GM18870 (cell line): Measurements from ENCODE around the gene SPTLC3.
"Not testable (repeated sequence)": the region's sequence is repeated elsewhere in the genome, so short reads cannot be mapped to it uniquely, and the experiment has no call there.

Experiments used
- ATAC-seq: cut with Tn5 transposase; IDR thresholded peaks from one replicate; pipeline ENCODE4 v1.9.1; 2021; ENCODE audit warnings: moderate library complexity; ENCODE audit not compliant: unreplicated experiment

Gene SPTLC3

DNA sequence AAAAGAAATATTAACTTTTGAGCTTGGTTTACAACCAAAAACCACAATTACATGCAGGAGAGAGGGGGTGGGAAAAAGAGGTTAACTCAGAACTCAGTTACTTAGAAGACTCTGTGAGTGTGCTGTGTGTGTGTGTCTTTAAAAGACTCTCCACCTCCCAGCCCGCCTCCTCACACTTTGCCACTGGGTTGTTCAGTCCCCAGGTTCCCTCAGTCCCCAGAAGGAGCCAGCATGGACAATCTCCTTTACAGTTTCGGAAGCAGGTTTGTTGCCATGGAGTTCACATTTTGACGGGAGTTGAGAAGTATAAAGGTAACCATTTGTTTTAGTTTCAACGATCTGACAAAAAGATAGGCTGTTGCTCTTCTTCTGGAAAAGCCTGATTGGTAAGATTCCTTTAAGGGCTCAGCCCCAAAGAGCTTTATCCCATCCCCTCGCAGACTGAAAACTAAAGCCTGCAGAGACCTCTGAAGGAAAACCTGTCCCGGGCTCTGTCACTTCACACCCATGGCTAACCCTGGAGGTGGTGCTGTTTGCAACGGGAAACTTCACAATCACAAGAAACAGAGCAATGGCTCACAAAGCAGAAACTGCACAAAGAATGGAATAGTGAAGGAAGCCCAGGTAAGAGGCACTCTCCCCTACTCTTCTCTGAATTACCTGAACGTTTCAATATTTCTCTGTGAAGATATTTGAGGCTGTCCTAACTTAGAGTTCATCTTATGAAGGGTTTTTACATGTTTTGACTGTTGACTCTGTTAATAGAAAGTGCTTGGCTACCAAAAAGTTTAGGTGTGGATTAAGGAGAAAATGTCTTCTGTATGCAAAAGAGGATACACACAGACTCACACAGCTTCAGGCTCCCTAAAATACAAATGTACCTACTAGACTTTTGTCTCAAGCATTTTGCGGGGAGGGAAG lies at the start of gene SPTLC3:
Gene SPTLC3 (plus strand): TSS at position 212 of the 921 bp plus-strand sequence. CDS start 296 bp downstream, at position 508.
- ATAC-seq = peak; percentile 31

DNA sequence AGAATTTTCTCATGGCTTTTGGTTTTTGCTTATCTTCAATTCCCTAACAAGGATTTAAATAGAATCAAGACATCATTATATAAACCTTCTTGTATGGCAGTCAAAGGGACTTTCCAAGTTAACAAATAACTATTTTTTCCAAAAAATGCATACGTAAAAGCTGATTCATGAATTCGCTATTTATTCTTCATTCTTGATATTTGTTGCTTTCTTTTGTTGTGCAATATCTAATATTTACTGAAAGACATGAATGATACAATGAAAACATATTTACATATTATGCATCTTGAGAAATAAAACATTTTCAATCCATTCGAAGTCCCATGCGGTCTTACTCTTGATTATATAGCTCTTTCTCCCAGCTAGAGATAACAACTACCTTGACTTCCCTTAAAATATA lies 47.0 kb upstream of the SPTLC3 start:
- no peak for ATAC-seq

DNA sequence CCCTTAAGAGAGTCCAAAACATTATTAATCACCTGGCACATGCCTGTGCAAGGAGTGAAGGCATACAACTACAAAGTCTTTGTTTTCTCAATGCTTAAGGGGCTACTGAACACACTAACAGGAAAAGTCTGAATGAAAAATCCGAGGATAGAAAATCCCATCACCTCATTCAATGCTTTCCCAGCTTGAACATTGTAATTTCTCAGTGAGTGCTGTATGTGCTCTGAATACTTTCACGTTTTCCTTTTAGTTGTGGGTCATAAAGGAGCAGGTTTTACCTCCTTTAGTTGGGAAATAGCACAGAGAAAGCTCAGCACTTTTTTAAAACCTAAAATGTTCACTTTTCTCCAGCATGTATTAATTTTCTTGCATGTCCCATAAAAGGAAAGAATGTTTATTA lies 45.9 kb upstream of the SPTLC3 start:
- no peak for ATAC-seq

DNA sequence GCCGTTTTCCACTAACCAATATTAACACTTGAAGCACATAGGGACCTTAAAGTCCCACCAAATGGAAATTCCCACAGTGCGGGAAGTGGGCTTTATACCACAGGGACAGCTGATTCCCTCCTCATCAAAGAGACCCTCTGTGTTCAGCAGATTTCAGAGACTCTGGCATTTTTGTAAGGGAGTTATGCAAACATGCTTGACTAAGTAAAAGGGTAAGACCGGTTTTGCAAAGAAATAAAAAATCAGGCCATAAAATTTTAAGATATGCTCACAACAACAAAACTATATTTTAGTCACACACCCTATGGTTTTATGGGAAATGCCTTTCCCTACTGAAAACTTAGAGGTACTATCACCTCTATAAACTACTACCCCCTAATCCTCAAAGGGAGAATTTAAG lies 45.4 kb upstream of the SPTLC3 start:
- no peak for ATAC-seq

DNA sequence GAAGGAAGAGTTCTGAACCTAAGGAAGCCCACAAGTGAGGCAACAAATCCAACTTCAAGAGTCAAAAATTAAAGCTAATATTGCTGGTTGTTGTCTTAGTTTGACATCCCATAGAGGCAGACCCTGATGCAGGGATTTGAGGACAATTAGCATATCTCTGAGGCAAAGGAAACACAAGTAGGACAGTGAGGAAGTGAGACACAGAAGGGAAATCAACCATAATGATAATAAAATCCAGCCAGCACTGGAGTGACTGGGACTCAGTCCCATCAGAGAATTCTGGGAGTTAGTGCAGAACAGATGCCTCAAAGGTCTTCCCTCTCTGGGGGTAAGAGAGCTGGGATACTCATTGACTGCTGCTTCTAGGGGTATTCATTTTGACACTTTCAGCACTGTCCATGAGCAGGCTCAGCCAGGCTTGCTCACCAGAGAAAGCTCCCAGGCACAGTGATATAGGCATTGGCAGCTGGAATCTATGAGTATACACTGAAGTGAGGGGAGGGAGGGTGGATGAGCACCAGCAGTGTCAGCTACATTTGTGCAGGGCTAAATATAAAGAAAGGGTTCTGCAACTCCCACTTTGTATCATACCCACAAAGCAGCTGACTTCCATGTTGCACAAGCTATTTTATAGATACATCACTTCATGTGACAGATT lies 43.4 kb upstream of the SPTLC3 start:
- ATAC-seq = no peak

DNA sequence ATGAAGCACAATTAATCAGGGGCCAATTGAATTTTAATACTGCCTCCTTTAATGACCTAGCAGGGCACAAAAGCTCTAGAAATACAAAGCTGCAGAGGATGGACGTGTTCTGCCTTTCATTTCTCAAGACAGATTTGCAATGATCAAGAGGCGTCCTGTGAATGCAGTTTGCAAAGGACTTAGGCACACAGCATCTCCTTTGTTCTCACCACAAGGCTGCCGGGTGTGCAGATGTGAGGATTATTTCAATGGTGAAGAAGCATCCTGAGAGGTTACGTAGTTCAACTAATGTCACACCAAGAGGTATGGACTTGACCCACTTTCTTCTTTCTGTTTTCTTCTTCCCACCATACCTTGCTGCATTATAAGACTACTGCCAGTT lies 42.9 kb upstream of the SPTLC3 start:
- no peak for ATAC-seq

DNA sequence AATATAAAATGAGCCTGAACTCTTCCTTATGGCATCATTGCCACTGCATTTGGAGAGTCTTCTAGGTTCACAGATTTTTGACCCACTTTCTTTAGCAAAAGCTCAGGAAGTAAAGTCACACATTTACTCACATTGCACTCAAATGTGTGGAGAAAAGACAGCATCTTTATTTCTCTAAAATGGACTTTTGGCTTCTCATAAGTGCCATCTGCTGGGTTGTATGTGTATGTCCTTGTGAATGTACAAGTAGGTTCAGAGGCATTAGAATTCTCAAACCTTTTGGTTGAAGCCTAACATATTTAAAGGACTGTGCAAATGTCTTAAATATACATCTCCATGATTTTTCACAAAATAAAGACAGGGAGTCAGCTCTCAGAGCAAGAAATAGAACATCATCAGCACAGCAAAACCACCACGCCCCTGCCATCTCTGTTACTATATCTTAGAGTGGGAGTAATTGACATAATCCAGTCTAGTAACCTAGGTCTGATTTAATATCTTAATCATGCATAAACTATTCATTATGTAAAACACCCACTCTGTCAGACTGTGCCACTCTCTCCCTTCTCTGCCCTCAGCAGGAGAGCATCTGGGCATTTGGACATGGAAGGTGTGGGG lies 42.2 kb upstream of the SPTLC3 start:
- no peak for ATAC-seq

DNA sequence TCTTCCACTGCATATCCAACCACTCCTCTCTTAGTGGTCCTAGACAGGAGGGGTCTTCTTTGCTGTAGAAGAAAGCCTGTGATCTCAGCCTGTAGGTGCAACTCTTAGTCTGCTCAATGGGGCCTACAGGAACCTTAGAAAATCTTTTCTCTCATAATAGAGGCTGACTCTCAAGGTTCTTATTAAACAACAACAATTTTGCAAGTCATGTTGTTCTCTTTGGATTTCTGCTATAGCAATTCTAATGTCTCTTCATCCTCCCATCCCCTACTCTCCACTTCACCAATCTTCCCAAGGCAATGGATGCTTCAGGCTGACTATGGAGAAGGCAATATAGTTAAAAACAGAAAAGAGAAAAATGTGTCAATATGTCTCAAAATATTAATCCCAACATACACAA lies 40.8 kb upstream of the SPTLC3 start:
- ATAC-seq = no peak

DNA sequence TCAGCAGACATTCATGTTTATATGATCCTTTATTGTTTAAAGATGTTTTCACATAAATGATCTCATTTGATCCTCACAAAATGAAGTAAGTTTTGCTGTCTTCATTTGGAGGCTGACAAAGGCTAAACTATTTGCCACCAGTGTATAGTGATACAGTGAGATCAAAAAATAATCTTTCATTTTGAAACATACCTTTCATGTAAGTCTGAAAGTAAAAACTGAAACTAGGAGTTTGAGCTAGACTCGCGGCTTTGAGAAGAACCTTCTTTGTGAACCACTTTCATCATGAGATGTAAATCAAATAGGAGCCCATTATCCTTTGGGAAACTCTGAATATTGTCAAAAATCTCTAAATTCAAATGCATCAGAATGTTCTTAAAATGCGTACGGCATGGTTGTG lies 40.3 kb upstream of the SPTLC3 start:
- no peak for ATAC-seq

DNA sequence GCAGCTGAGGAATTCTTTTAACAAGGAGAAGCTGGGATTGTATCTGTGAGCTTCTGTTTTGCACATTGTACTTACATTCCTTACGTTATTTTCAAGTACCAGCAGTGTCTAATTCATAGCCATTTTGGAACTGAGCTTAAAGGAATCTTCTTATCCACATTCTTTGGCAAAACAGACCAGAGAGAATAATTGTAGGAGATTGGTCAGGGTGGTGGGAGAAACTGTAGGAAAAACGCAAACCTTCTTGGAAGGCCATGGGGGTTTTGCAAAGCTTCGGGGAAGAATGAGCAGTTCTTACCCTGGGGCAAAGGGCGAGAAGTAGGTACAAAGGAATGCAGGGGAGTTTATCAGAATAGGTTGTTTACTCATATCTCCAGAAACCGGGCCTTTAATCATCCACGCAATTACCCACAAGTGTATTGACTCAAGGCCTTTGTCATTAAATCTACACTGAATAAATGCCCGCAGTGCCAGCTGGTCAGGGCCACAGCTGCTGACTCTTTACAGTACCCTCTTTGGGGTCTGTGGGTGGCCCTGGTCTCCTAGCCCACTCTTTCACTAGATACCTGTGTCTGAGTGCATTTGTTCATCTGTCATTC lies 39.6 kb upstream of the SPTLC3 start:
- ATAC-seq = no peak

DNA sequence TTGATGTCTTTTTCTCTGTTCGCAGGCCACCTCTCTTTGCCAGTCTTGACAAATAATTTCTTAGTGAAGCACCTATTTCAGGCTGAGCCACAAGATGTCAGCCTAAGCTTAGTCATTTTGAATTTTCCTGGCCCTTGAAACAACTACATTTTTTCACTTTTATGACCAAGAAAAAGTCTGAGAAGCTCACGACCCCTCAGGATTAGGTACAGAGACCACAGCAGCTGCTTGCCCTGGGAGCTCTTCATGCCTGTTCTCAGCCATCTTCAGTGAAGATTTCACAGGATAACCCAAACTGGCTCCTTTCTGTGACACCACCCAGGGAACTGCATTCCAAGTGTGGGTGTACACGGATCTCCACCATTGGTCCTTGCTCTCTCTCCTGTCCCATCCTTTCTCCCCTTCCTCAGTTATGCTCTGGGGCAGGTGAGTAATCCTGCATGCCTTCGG lies 38.4 kb upstream of the SPTLC3 start:
- no peak for ATAC-seq

DNA sequence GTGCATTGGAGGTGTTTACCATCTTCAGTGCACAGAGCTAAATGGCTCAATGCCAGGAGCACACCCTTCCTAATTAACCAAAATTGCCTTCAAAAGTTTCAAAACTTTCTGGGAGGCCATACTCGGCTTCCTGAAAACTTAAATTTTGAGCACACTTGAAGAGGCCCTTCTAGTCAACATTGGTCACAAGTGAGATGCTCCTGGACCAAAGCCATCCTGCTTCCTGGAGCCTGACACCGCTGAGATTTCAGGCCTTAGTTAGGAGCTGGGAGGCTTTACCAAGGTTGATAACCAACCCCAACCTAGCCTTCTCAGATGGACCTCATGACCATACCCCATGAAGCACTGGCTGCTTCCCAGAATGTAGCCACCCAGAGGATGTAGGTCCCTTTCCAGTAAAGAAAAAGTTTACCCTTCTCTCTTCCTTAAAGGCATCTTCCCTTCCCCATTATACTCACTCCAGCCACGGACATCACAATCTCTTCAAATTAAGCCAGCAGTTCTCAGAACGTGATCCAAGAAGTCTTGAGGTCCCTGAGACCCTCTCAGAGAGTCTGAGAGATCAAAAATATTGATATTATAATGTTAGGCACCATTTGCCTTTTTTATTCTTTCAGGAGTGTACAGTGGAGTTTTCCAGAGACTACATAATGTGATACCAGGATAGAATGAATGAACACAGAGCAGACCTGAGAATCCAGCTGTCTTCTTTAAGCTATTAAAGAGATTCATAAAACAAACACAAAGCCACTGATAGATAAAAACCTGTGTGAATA lies 32.8 kb upstream of the SPTLC3 start:
- no peak for ATAC-seq

DNA sequence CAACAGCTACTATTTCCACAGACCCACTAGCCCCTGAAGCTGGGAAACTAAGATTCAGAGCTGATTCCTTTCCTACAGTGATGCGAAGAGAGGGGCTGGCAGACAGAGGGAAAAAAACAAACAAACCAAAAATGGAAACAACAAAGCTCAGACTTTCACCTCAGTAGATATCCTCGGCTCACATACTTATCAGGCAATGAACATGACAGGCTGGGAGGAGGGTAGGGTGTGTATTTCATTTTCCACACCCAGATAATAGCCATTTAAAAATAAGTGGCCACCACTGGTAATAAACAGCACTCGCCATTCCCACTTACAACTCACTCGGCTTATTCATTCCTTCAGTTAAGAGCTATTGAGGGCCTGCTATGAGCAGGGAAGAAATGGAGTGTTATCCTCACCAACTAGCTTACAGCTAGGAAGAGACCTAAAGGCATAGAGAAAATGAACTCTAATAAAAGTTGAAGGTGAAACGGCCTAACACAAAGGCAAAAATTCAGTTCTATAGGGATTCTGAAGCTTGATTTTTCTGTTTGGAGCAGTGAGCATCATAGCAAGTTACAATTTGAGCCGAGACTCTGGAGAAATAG lies 32.0 kb upstream of the SPTLC3 start:
- ATAC-seq = no peak

DNA sequence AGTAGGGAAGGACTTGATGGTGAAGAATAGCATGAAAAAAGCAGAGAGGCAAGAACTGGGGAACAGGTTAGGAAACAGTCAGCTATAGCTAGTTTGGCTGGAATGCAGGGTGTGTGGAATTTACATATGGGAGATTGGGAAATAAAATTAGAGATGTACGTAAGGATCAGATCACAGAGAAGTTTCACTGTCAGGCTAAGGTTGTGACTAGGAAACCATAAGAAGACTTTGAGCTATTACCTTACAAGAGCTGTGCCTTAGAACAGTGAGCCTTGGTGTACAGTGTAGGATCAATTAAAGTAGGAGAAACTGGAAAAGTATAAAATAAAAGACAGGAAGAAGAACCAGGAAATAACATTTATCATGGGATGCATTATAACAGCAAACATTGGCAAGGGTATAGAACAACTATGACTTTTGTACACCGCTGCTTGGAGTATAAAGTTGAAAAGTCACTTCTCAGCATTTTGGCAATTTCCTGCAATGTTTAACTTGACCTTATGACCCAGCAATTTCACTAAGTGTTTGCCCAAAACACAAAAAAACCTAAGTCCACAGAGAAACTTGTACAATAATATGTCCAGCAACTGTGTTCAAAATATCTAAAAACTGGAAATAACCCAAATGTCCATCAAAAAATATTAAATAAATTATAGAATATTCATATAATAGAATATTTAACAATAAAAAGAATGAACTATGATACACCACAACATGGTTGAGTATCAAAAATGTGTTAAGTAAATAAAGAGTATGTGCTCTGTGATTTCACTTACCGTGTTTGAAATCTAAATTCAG lies 31.2 kb upstream of the SPTLC3 start:
- ATAC-seq = no peak

DNA sequence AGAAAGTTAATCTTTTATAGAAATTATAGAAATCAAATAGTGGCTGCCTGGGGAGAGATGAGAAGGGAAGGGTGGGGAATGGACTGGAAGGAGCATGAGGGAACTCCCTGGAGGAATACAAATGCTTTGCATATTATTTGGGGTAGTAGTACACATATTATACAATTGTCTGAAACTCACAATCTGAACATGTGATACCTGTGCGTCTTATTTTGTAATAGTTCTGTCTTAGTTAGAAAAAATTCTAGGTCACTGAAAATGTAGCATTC lies 30.7 kb upstream of the SPTLC3 start:
- ATAC-seq = no peak

DNA sequence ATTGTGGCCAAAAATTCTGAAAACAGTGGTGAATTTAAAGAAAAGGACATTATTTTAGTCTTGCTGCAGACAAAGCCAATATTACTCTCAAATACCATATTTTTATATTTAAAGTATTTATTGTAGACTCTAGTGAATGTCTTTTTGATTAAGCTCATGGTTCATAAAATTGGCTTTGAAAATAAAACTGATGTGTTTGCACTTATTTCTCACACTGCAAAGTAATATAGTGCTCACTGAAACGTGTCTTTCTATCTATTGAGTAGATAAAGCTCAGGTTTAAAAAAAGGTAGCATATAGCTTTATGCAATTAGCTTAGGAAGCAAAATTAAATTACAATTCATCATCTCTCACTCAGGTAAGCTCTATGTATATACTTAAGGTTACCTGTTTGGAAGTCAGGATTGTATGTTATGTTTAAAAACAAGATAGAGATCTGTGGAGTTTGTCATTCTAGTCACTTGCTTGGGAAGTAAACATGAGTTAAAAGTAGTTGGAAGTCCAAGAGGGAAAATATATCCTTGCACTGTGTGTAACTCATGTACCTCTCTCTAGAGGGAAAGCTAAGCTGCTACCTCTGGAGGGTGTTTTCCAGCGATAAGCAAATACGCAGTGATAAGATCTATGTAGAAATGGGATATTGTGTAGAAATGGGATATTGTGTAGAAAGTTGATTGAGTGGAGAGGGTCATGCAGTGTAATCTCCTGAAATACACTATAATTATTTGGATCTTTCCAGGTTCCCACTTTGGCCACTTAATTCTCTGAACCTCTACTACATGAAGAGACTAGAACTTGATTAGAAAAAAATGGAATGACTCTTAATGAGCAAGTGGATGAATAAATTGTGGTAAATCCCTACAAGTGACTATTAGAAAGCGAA lies 29.9 kb upstream of the SPTLC3 start:
- ATAC-seq = no peak

DNA sequence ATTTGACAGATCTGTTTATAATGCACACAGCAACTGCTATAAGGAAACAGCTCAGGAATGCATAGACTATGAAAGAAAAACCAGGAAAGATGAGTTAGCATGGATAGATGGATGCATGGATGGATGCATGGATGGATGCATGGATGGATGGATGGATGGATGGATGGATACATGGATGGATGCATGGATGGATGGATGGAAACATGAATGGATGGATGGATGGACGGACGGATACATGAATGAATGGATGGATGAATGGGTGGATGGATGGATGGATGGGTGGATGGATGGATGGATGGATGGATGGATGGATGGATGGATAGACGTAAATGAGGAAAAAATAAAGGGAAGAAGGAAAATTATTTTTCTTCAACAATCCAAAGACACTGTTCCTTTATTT lies 29.1 kb upstream of the SPTLC3 start:
- not testable (repeated sequence) for ATAC-seq

DNA sequence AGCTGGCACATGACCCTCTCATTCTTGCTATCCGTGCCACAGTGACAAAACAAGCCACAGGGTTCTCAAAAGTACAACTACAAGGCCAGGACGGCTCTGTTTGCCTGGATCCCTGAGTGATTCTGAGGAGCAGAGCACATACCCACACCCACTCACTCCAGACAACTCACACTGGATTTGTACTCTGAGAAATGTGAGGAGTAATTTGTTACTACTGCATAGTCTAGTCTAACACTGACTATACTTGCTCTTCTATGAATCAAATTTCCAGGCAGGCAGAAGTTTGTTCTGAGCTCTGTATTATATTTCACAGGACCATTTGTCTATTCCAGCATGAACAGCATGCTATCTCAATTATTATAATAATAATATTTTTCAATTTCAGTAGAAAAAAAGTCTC lies 26.7 kb upstream of the SPTLC3 start:
- ATAC-seq = no peak
